GM18868 (cell line): ENCODE measurements around the gene ADAM30.

Experiments
- ATAC-seq: cut with Tn5 transposase; IDR thresholded peaks from one replicate; pipeline ENCODE4 v1.9.1; 2021; ENCODE audit warnings: mild to moderate bottlenecking, moderate library complexity; ENCODE audit not compliant: unreplicated experiment

ADAM30 gene

DNA sequence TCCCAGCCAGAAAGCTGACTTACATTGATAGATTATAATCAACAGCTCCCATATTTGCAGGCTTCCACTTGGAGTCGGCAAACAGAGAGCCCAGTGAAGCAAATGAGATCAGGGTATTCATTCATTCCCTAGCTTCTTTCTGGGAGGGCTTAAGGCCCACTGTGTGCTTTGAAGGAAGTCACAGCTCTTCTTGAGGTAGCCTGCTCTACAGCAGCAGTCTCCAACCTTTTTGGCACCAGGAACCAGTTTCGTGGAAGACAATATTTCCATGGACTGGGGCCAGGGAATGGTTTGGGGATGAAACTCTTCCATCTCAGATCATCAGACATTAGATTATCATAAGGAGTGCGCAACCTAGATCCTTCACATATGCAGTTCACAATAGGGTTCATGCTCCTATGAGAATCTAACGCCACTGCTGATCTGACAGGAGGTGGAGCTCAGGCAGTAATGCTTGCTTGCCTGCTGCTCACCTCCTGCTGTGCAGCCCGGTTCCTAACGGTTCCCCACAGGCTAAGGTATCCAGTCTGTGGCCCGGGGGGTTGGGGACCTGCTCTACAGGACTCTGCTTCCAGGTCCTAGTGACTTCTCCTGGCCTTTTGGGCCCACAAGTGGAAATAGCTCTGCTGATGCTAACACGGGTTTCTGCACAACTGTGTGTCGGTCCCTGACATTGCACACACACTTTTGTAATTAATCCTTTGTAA lies 13.7 kb upstream of the ADAM30 start:
- ATAC-seq = no peak

- ATAC-seq = no peak
Observed at GRCh38 chr1:119908661-119909060, 12.3 kb upstream of the ADAM30 start.

- ATAC-seq = no peak
Observed at GRCh38 chr1:119906927-119907652, 10.8 kb upstream of the ADAM30 start.

- ATAC-seq = no peak
Observed at GRCh38 chr1:119903443-119903835, 7.1 kb upstream of the ADAM30 start.

GRCh38 chr1:119902775-119903442 lies 6.6 kb upstream of the ADAM30 start:
- ATAC-seq = no peak

GRCh38 chr1:119898981-119899720 lies 2.8 kb upstream of the ADAM30 start:
- no peak for ATAC-seq

GRCh38 chr1:119898530-119898929 lies 2.2 kb upstream of the ADAM30 start:
- no peak for ATAC-seq

DNA sequence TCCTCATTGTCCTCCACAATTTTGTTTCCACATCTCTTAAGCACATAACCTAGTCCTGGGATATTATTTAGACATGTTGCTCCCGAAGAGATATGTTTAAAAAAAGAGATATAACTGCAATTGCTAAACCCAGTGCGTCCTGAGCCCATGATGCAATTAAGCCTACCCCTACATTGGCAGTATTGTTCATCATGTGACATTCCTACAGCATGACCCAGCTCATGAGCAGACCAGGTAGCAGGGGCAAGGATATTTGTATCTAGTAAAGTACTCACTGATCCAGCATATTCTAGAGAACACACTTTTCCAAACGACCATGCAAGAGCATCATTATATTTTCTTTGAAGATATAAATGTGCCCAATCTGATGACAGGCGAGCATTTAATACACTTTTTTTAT lies 1.2 kb downstream of the ADAM30 start:
- no peak for ATAC-seq

DNA sequence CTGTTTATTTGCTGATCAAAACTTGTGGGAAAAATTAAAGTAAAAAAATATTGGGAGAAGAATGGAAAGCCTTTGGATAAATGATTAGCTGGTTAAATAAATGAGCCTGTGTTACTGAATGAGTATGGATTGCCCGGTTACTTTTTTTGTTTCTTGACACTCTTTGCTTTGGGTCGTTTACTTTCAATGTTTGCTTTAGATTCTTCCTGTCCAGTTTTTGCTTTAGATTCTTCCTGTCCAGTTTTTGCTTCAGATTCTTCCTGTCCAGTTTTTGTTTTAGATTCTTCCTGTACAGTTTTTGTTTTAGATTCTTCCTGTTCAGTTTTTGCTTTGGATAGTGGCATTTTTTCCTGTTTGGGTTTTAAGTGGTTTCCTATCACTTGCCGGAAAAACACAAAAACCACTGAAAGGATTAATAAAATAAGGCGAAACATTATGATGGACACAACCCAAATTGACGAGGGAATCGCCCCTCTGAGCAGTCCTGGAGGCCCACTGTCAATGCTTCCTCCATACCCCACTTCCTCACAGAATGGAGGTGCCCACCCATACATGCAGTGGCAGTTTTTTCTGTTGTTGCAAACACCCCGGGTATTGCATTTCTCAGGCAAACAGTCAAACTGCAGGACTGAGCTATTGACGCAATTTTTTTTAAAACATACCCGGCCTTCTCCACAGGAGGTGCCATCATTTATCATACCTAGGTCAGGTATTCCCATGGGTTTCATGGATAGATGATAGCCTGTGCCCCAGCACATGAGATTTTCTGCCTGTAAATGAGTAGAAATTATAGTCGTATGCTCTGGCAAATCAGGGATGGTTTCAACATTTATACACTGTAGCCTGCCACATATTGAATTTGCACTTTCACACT lies 2.3 kb downstream of the ADAM30 start:
- ATAC-seq = no peak

GRCh38 chr1:119893238-119893791 lies 3.0 kb downstream of the ADAM30 start:
- no peak for ATAC-seq

GRCh38 chr1:119891386-119891785 lies 4.9 kb downstream of the ADAM30 start:
- no peak for ATAC-seq

GRCh38 chr1:119888476-119888875 lies 7.8 kb downstream of the ADAM30 start:
- ATAC-seq = no peak

DNA sequence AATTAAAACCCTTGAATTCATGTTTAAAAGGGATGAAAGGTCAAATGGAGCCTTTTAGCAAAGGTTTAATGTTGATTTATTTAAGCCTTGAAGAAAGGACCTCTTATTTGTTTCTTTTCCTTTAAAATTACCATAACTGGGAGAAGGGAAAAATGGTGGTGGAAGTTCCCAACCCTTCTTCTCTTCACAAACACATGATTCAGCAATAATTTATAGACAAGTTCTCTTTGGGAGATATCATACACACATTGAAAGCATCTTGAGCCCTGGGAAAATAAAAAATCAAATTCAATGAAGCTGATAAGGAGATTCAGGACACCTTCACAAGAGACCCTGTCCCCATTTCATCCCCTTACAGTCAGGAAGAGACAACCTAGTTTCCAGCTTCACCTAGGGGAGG lies 8.9 kb downstream of the ADAM30 start:
- ATAC-seq = no peak

DNA sequence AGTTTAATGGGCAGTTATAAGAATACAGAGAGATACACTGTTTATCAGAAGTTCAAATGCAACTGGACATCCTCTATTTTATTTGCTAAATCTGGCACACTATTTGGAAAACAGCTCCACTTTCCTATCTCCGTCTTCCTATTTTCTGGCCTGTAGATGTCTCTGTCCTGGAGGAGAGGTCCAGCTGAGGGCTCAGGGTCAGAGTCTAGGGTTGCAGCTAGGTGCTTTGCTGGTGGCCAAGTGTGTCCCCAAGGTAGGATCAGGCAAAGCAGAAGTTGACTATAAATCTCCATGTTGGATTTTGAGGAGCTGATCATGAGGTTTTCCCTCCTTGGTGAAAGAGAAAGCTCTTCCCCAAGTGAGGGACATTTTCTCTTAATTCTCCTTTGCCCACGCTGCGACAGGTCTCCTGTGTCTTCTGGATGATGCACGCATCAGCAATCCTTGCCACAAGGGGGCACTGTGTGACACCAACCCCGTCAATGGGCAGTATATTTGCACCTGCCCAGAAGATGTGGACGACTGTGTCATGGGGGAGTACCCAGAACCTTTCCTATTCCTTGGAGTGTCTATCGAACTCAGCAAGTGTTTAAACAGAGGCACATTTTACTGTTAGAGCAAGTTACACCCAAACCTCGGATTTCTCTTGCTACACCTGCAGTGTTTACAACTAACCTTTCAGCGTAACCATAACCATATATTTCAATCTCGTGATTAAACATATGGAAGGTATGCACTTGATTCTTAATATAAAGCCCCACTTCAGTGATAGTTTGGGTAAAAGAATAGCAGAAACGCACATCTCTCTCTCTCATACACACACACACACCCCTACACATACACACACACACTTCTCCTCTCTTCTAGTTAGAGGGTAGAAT lies 10.2 kb downstream of the ADAM30 start:
- ATAC-seq = peak; percentile 42

GRCh38 chr1:119884711-119885110 lies 11.6 kb downstream of the ADAM30 start:
- ATAC-seq = no peak

DNA sequence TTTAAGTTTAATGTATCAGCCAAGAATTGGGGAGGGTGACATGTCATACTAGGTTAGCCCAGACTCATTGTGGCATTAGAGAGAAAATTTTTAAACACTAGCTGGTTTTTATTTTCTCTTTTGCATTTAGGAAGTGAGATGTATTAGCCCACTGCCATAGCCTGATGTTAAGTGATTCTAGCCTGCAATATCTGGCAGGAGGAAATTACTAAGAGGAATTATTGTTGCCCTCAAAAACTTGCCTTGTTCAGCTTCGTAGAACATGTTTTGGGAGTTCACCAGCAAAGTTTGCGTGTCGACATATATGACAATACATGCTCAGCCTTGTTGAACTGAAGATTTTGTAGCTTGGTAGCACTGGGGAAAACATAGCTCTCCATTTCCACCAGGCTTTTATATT lies 12.5 kb downstream of the ADAM30 start:
- no peak for ATAC-seq

DNA sequence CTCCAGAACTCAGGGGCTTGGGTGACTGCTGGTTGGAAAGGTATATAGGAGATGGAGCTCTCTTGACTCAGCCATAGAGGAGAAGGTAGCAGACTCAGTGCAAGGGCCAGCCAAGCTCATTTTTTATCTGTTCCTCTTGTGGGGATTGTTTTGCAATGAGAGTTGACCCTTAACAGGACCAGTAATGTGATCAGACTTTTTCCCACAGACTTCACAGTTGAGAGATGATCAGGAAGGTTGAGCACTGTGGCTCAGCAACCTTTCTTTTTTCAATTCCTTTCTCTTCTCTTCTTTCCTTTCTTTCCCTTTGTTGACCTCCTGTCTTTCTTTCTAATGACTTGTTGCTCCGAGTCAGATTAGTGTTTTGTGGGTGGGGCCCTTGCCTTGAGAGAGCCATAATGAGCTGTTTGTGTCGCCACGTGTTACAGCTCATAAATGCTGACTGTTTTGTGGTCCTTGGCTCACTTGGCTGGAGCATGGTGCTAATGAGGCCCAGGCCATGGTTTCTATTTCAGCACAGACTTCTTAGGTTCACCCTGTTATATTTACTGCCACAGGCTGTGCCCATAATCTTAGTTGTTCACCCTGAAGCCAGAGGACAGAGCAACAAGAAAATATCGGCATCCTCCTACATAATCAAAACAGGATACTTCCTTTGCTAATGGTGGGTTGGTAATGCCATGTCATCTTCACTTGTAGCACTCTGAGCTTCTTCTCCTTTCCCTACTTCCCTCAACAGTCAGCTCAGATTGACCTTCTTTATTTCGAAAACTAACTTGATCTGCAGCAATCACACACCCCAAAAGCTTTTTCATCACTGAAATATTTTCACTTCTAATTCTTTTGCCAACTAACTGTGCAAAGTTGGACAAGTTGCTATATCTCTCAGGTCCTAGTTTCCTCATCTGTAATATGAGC lies 13.9 kb downstream of the ADAM30 start:
- no peak for ATAC-seq
